AG09319 (cell line): Measurements from ENCODE around the gene TMEM129.

ENCODE experiments used
- DNase-seq: peaks from one replicate; pipeline ENCODE4 v3.0.0-alpha.2; 2010; ENCODE audit warnings: low read depth; ENCODE audit errors: extremely low read depth
- TF ChIP-seq, protein P1 (sequence below): IDR thresholded peaks from 2 replicates; pipeline ENCODE4 v1.5.1; 2011; ENCODE audit warnings: low read depth, mild to moderate bottlenecking, inconsistent platforms, low read length, moderate library complexity

Gene TMEM129

DNA sequence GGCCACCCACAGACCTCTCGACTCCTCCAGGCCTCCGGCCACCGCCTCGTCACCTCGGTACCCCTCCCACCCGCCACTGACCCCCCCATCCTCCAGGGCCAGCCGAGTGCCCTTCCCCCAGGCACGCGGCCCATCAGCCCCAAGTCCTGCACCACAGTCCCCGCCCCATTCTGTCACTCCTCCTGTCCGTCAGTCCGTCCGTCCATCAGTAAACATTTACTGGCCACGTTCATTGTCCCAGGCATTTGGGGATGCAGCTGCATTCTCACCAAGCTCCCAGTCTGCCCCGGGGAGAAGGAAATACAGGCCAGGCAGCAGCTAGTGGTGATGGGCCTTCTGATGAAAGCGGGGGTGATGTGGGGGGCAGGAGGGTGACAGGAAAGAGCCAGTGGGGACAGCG lies 36.7 kb upstream of the TMEM129 start:
- TF ChIP-seq, protein P1, sequence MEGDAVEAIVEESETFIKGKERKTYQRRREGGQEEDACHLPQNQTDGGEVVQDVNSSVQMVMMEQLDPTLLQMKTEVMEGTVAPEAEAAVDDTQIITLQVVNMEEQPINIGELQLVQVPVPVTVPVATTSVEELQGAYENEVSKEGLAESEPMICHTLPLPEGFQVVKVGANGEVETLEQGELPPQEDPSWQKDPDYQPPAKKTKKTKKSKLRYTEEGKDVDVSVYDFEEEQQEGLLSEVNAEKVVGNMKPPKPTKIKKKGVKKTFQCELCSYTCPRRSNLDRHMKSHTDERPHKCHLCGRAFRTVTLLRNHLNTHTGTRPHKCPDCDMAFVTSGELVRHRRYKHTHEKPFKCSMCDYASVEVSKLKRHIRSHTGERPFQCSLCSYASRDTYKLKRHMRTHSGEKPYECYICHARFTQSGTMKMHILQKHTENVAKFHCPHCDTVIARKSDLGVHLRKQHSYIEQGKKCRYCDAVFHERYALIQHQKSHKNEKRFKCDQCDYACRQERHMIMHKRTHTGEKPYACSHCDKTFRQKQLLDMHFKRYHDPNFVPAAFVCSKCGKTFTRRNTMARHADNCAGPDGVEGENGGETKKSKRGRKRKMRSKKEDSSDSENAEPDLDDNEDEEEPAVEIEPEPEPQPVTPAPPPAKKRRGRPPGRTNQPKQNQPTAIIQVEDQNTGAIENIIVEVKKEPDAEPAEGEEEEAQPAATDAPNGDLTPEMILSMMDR = no peak

DNA sequence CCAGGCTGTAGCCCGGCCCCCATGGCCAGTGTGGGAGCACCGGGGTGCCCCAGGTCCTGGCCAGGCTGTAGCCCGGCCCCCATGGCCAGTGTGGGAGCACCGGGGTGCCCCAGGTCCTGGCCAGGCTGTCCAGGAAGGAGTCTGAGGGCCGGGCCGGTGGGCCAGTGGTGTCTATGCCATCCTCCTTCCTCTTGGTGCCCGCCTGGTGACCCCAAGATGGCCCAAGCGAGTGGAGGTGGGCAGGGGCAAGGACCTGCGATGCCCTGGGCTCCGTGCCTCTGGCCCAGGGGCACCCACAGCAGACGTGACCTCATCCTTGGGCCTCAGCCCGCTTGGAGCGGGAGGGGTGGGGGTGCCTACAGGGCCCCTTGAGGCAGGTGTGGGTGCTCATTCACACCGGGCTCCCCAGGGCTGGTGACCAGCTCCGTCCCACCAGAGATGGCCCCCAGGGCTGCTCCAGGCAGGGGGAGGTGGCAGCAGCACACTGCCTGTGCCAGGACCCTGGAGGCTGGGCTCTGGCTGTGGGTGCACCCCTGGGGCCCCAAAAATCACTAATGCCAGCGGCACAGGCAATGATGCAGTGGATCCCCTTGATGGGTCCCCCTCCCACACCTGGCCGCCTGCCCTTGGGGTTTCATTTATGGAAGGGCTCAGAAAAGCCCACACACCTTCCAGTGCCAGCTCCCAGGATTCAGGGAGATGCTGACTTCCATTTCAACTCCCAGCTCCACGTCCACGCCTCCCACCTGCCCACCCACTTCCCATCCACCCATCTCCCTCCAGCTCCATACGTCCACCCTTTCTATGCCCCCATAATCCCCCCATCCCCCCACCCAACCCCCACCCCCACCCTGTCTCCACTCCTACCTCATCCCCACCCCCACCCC lies 36.0 kb upstream of the TMEM129 start:
- no peak for DNase-seq
- TF ChIP-seq, protein P1 = no peak

More for the DNA sequence above, 36.7 kb upstream of the TMEM129 start:
- DNase-seq = no peak

DNA sequence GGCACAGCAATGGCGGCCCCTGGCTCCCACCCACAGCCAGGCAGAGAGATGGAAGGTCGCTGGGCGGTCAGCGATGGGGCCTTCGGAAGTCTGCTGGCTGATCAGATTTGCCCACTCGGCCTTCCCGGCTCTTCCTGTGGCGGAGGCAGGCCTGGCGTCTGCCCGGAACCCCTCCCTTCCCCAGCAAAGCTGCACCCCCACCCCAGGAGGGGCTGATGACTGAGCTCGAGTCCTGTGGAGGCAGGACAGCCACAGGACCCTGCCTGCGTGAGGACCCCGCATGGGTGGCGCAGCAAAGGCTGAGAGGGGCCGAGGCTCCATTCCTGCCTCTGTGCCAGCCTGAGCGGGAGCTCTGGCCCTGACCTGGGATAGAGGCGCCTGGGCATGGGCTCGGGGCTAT lies 35.0 kb upstream of the TMEM129 start:
- no peak for DNase-seq
- TF ChIP-seq, protein P1 = no peak

DNA sequence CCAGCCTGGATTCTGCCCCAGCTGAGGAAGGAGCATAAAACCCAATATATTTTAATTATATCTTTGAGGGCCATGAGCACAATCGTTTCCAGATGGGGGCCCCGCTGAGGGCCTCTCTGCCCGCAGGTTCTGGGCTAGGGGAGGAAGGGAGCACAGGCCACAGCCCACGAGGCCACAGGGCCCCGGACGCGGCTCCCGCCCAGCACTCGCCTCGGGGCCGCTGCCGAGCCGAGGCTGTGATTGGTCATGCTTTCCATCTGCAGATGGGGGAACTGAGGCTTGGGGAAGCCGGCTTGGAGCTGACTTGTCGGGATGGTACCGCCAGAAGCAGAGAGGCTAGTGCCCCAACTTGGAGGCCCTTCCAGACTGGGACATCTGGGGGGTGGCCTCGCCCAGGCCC lies 34.2 kb upstream of the TMEM129 start:
- DNase-seq = no peak
- TF ChIP-seq, protein P1 = no peak

DNA sequence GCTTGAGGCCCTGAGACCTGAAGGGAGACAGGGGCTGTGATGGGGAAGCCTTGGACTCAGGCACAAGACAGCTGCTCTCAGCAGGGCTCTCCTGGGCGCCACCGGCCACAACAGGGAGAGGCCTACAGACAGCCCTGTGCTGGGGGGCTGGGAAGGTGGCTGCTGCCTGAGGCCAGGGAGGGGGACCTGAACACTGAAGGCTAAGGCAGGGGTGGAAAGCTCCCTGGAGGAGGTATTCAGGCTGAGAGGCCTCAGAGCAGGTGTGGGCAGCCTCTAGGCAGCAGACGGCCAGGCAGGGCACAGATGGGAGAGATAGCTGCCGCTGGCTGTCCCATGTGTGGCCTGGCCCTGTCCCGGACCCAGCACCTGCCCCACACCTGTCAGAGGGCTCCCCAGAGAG lies 33.2 kb upstream of the TMEM129 start:
- TF ChIP-seq, protein P1 = no peak
- no peak for DNase-seq

- TF ChIP-seq, protein P1 = no peak
- no peak for DNase-seq
Measured at GRCh38 chr4:1753697-1754311, 32.7 kb upstream of the TMEM129 start.

DNA sequence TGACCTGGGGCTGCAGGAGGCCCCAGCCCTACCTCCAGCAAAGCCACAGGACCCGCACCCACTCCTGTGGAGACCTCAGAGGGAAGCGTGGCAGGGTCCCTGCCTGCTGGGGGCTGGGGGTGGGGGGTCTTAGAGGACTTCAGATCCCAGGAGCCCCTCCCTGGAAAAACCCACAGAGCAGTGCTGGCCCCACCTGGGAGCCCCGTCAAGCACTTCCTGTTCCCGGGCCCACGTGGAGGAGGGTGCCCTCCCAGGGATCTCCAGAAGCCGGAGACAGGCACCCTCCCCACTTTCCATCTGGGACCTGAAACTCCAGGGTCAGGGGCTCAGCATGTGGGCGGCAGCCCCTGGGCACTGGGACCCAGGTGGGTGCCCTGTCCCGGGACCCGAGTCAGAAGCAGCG lies 32.2 kb upstream of the TMEM129 start:
- TF ChIP-seq, protein P1 = no peak
- no peak for DNase-seq
